Stimulated activated CD4-positive, alpha-beta T cell treated with anti-CD3 and anti-CD28 coated beads, Interleukin-4, amount 100 ng/mL, for 24 hours (primary cell): Measurements from ENCODE around the gene TMEM266.

Source experiments
- DNase-seq: peaks from one replicate; pipeline ENCODE4 v3.0.0-alpha.2; 2020

TMEM266 gene

DNA sequence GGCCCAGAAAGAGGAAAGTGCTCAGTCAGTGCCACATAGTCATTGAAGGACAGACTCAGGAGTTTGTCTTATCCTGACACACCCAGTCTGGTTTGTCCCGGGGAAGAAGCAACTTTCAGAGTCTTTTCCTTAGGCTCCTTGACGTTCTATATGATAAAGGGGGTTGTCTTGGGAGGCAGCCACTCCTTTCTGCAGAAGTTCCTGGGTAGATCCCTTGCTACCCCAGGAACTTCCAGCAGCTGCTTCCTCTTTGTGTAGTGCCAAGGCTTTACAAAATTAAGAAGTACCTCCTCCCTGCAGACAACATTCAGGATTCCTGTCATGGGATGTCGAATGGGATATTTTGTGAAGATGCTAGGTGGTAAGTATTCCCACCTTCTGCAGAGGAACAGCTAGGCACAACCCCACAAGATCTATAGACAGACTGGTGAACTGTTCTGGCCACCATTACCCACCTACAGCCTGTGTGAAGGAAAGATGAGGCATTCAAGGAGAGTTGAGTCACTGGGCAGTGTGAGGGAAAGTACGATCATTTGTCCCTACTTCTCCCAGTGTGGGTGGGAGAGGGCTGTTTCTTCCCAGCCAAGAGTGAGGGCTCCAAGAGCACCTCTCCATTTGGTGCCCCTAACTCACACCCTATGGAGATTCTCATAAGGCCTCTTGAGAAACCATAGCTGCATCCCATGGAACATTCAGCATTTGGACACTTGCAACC is 11.3 kb downstream of the TMEM266 start:
- DNase-seq = no peak

DNA sequence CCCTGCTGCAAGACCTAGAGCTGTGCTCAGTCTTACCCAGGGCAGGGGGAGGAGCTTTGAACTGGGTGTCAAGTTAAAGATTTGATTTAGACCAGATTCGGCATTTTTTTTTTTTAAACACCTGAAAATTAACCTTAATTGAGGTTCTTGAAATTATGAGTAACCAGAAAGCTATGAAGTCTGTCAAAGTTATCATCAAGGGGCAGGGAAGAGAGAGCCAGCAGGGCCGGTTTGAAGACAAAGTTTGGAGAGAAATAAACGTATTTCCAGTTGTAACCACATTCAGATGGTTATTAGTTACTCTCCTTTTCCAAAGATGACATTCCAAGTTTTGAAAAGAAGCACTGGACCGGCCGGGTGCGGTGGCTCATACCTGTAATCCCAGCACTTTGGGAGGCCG is 12.0 kb downstream of the TMEM266 start:
- DNase-seq = no peak

DNA sequence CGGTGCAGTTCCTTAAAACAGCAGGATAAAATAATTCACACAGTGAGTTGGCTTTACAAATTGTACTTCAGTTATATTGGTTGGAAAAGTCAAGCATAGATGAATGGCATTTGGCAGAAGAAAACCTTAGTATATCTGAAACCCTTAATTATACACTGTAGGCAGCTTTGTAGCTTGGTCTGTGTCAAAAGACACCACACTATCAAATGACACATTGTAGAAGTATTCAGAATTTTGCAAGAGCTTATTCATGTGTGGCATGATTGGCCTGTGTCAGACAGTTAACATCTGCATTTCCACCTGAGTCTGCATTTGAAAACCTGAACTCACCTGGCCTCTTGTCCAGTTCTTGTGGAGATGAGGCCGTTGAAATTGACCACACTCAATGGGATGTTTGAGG is 13.8 kb downstream of the TMEM266 start:
- no peak for DNase-seq

DNA sequence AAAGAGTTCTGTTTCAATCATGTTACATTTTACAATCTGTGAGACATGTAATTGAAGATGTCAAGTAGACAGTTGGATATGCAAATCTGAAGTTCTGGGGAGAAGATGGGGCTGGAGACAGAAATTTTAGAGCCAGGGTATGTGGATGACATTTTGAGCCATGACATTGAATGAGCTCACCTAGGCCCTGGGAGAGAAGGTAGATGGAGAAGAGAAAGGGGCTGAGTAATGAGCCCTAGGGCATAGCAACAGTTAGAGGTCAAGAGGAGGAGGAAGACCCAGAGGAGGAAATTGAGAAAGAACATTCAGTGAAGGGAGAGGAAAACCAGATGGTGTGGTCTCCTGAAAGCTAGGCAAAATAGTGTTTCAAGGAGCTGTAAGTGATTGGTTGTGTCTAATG is 15.3 kb downstream of the TMEM266 start:
- DNase-seq = no peak

DNA sequence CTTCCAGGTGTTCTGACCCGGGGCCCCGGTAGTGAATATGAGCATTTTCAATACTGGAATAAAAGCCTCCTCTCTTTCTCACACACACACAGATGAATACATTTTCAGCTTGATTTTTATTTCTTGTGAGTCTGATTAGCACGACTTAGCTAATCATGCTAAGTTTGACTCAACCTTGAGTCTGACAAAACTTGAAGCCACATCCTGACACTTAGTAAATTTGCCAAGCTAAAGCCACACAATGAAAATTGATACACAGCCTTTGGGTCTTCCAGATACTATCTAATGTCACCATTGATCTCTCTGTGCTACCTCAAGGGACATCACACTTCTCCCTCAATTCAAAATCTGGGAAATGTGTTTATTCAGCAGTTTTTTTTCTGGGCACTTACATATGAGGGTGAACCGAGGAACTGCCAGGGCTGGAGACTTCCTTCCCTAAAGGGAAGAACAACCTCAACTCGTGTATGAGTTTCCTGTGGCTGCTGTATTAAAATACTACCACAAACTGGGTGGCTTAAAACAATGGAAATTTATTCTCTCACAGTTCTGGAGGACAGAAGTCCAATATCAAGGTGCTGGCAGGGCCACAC is 18.6 kb downstream of the TMEM266 start:
- no peak for DNase-seq

DNA sequence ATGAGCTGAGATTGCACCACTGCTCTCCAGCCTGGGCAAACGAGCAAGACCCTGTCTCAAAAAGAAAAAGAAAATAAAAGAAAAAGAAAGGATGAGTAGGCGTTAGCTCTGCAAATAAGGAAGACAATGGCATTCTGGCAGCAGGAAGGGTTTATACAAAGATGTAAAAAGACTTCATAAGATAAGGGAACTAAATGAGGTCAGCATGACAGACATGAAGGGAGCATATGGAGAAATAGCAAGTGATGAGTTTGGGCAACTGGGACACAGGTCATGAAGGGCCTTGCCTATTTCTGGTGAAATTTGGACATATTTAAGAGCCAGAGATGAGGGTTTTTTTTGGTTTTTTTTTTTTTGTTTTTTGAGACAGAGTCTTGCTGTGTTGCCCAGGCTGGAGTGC is 24.5 kb downstream of the TMEM266 start:
- no peak for DNase-seq

DNA sequence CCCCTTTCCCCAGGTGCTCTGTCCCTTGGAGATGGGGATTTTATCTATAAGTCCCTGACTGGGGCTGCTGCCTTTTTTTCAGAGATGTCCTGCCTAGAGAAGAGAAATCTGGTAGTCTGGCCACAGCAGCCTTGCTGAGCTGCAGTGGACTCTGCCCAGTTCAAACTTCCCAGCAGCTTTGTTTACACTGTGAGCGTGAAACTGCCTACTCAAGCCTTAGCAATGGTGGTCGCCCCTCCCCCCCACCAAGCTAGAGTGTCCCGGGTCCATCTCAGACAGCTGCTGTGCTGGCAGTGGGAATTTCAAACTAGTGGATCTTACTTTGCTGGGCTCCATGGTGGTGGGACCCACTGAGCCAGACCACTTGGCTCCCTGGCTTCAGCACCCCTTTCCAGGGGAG is 38.9 kb downstream of the TMEM266 start:
- DNase-seq = no peak

DNA sequence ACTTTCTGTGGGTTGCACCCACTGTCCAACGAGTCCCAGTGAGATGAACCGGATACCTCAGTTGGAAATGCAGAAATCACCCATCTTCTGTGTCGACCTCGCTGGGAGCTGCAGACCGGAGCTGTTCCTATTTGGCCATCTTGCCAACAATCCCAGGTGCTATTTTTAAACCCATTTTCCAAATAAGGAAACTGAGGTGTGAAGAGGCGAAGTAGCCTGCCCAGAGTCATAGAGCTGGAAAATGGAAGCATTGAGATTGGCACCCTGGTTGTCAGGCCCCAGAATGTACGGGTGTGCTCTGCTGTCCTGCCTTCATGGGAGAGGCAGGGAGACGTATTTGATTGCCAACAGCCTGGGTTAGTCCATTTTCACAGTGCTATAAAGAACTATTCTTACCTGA is 39.6 kb downstream of the TMEM266 start:
- no peak for DNase-seq

DNA sequence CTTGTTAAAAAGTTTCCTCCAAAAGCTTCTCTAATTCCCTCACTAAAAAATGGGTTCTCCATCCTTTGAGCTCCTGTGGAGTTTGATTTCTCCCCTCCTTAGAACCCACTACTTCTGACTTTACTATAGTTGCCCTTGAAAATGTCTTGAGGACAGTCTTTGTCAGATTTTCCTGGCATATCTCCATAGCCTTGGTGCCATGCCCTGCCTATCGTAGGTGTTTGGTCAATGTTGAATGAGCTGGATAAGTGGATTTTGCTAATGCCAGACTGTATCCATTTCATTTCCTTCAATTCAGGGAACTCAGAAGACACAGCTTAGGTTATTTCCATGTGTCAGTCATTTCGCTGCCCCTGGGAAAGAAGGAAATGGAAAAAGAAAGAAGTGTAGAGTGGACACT is 40.6 kb downstream of the TMEM266 start:
- no peak for DNase-seq

DNA sequence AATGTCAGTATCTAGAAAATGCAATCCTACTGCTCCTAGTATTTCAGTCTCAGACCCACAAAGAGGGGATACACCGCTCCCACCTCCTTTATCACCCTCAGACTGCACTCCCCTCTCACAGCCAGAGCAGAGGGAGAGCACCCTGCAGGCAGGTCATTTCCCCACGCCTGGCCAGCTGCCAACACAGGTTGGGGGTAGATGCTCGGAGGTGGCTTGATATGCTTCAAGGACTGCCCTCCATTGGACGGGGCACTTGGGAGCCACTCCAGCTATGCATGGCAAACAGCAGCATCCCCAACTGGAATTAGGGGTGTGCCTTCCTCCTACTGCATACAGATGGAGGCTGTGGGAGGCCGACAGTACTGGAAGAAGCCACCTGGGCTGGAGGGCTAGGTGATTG is 41.9 kb downstream of the TMEM266 start:
- DNase-seq = no peak

DNA sequence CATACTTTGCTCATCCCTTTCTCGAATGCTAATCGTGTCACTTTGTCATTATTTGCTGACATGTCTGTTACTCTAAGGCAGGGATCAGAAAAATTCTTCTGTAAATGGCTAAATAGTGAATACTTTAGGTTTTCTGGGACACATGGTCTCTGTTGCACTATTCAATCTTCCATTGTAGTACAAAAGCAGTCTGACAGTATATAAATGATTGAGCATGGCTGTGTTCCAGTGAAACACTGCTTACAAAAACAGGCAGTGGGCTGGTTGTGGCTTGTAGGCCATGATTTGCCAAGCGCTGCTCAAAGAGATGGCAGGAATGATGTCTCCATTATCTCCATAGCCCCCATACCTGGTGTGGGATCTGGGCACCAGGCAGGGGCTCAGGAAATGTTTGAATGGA is 45.6 kb downstream of the TMEM266 start:
- no peak for DNase-seq

DNA sequence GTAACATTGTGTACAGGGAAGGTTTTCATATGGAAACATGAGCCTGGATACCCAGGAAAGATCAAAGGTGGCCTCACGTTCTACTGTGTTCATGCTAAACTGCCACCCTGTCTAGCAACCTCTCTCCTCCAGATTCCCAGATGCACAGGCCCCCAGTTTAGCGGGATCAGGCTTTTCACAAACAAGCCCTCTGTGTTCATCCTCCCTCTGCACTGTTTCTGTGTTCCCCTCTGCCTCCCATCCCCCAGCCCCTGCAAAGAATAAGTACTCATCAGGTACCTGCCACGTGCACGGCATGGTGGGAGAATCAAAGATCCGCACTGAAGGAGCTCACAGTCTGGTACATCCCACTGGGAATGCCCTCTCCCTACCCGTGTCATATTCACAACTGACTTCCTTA is 46.1 kb downstream of the TMEM266 start:
- no peak for DNase-seq

DNA sequence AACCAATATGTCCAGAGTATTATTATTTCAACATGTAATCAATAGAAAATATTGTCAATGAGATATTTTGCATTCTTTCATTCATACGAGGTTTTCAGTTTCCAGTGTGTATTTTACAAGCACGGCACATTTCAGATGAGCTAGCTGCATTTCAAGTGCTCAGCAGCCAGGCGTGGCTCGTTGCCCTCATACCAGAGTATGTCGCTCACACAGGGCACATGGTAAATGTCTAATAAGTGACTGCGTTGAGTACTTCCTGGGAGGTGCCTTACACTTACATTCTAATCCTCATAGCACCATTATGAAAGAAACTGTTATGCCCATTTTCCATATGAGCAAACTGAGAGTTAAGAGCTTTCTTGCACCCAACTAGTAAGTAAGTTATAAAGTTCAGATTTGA is 47.4 kb downstream of the TMEM266 start:
- no peak for DNase-seq

DNA sequence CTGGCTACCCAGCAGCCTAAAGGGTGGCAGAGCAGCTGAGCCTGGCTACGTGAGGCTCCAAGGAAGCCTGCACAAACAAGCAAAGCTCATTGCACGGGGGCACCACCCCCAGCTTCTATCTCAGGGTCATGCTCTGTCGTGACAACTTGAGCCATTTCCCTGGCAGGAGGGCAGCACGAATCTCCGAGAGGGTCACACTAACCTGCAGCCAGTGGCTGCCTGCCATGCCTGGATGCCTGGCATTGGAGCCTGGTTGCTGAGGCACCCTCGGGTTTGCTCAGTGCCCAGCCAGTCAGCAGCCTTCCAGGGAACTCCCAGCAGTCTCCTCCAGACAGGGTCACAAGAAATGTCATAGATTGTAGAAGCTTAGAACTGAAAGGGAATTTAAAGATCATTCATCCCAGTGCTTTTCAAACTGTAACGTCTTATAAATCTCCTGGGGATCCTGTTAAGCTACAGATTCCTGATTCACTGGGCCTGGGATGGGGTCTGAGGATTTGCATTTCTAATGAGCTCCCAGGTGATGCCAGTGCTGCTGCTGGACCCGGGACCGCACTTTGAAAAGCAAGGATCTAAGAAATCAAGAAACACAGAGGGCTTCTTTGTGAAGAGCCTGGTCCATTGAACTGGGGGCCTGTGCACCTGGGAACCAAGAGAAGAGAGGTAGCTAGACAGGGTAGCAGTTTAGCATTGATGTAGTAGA is 48.4 kb downstream of the TMEM266 start:
- DNase-seq = no peak

DNA sequence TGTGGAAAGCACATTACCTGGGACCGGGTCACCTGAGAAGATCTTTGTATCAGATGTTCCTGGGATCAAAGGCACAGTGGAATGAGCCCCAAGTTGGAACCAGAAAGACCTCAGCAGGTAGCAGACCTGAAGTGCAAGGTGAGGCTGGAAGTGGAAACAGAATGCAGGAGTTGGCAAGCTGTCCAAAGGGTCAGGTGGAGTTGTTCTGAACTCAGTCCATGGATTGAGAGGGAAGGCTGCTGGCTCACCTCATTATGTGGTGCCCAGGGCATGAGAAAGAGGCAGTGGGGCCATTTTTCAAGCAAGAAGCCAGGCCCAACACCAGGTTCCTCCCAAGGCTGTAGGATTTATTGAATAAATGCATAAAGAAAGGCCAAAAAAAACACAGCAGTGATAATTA is 49.3 kb downstream of the TMEM266 start:
- DNase-seq = no peak

DNA sequence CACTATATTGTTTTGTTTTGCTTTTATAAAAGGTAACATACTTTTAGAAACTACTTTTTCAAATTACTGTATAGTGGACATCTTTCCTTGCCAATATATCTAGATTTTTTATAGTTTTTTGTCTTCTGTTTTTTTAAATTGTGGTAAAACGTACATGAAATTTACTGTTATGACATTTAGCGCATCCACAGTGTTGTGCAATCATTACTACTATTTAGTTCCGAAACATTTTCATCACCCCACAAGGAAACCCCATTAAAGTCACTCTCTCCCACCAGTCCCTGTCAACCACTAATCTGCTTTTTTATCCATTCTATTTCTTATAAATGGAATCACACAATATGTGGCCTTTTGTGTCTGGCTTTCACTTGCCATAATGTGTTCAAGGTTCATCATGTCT is 54.8 kb downstream of the TMEM266 start:
- no peak for DNase-seq

DNA sequence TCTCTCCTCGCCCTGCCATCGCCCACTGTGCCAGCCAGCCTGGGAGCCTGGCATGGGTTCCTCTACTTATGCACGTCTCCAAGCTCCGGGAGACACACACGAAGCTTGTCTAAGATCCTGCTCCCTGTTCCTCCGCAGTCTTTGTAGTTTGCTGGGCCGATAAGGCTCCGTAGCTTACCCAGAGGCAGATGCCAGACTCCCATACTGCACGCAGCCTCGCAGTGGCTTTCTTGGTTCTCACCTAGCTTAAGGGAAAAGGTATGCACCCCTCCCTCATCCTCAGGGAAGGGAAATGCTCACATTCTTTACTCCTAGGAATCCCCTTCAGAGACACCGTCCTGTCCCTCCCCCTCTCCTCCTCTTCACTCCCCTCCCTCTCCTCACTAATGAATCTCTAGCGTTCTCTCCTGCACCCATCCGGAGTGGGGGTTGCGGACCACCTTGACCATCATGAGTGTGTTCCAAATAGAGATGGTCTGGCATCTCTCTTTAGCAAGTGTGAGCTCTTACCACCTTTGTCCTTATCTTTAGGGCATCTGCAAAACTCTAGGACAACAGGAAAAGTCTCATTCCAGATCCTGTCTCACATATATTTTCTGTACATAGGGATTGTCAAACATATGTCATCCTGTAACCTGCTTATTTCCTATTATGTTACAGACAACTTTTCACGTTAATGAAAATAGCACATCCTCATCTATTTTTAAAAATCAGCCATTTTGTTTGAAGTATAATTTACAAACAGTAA is 56.5 kb downstream of the TMEM266 start:
- DNase-seq = no peak

DNA sequence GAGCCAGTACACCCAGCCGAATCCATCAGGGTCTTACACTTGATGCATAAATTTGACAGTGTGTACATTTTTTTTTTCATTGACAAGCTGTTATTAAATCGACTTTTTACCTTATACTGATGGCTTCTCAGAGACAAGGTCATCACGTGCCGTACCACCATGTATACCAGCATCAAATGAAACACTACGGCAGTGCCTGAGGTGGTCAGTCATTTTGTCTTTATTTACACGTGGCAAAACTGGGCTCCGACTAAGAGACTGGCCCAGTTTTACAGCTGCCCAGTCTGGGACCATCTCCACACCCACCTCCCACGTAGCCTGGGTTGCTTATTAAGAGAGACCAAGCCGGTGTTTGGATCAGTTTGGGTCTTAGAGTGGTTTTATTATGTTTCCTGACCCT is 57.4 kb downstream of the TMEM266 start:
- DNase-seq = no peak

DNA sequence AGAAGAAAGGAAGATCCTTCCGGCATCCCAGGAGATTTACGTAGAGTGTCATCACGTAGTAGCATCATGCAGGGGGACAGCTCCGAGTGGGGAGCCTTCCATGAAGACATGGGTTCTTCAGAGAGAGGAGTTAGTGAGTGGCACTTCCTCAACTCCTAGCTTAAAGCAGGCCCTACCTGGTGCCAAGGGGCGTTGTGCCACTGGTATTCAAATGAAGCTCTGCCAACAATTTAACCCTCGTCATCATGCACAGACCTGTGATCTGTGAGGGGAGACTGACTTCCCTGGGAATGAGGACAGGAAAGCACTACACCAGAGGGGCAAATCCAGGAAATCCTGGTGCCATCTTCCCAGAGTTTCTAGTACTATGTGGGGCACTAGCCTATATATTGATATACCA is 59.0 kb downstream of the TMEM266 start:
- DNase-seq = no peak

DNA sequence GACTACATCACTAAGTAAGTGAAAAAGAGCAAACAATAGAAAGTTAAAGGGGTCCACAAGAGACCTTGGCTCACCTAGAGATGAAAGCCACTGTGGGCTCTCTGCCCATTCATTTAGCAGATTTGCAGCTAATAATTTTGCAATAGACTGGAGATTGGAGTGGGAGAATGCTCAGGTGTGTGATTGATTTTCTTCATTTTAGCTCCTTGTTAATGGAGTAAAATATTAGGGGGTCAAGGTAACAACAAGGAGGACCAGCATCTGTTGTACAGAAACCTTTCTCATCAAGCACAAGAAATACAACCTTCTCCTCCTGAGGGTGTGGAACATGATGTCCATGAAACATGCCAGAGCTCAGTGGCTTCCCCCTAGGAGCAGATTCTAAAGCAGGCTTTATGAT is 63.2 kb downstream of the TMEM266 start:
- DNase-seq = no peak

DNA sequence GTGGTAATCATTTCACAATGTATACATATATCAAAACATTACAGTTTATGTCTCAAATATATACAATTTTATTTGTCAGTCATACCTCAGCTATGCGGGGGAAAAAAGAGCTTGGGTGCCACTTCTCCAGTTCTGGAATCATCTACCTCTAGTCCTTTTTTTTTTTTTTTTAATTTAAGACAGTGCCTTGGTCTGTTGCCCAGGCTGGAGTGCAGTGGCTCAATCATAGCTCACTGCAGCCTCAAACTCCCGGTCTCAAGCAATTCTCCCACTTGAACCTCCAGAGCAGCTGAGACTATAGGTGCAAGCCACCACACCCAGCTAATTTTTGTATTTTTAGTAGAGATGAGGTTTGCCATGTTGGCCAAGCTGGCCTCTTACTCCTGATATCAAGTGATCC is 67.4 kb downstream of the TMEM266 start:
- DNase-seq = no peak

DNA sequence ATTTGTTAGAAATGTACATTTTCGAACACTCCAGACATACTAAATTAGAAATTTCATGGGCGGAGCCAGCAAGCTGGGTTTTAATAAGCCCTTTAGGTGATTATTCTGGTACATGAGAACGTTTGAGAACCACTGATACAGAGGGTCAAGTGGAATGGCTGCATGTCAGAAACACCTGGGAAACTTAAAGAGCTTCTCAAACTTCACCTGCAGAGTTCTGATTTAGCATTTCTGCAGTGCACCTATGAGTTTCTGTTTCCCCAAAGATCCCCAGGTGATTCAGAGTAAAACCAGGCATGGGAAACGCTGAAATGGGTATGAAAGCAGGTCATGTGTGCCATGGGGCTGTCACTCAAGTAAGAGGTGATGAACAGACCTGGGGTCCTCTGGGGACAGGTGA is 68.1 kb downstream of the TMEM266 start:
- no peak for DNase-seq

DNA sequence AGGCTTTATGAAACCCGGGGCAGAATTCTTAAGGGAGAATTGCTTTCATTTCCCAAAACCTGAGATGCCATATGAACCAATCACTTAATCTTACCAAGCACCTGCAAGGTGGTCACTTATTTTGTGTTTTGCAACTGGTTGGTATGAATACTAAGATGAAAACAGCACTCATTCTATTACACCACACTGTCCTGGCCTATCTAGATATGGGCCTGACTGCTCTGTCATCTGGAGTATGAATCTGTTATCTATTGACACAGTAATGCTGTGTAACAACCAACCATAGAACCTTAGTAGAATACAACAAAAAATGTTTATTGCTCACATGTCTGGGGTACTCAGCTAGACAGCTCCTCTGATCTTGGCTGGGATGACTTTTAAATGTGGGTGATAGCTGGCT is 74.8 kb downstream of the TMEM266 start:
- no peak for DNase-seq

DNA sequence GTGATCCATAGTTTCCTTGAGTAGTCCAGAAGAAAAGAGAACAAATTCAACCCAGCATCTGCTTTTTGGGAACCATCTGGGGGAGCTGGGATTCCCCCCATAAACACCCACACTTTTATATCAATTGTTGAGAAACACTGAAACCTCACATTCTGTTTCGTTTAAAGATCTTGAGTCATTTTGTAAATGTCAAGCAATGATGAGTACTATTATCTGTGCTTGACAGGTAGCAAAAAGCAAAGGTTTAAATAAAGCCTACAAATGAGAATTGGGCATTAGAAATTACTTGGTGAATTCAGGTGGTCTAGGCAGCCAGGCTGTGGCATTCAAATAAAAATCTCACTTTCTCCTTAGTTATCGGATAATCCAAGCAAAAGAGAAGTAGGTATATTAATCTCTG is 75.7 kb downstream of the TMEM266 start:
- DNase-seq = no peak
